ENCODE measurements around the gene ATP11C. TPM values are rescaled to one million over a fixed set of nuclear protein-coding genes. Genes with fewer than 3 reads are reported as not detected.
"Not testable (repeated sequence)": the region's sequence is repeated elsewhere in the genome, so short reads cannot be mapped to it uniquely, and the experiment has no call there.

ATP11C gene
- total RNA-seq, 2 donors from 2014 or later, result 14.4 to 17.1 TPM

DNA sequence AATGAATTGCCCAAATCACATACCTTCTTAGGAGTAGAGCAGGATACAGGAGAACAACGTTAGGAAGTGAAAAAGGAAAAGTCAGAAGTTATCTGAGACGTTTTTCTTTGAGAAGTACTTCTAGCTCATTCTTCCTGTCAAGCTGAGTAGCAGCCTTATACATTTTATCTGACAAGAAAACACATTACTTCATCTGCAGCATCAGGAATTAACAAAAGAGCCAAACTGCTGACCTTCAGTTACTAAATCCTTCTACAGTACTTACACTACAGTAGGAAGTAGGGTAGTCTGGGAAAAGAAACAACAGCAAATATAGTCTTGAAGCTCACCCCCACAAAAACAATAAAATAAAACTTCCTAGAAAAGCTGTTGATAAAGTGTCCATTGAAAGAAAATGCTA is 57.0 kb downstream of the ATP11C start:
- H3K27ac Mint-ChIP-seq, result no peak overlapping the region
- no peaks in the 10 kb centered on the region for H3K27me3 Mint-ChIP-seq
- H3K9me3 ChIP-seq (ENCODE audit: control insufficient read depth, low read length, poor library complexity, severe bottlenecking), result no peaks in the 10 kb centered on the region
- H3K36me3 Mint-ChIP-seq (ENCODE audit: low read depth), result peaks cover 2% of the 10 kb centered on the region
- ATAC-seq (no peak), DNase-seq (no peak)
- peaks cover 9% of the 10 kb centered on the region for H3K4me1 Mint-ChIP-seq
- H3K4me3 Mint-ChIP-seq, result no peak overlapping the region

DNA sequence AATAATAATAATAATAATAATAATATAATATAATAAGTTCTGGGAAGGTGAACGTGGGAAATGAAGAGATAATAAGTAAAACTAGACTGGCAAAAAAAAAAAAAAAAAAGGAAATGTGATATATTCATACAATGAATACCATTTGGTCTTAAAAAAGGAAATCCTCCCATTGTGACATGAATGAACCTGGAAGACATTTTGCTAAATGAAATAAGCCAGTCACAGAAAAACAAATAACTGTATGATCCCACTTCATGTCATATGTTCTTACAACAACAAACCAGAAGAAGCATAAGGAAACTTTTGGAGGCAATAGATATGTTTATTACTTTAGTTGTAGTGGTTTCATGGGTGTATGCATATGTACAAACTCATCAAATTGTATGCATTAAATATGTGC is 63.1 kb downstream of the ATP11C start:
- no peaks in the 10 kb centered on the region for H3K27me3 Mint-ChIP-seq
- no peak overlapping the region for H3K4me3 Mint-ChIP-seq
- ATAC-seq, result no peak
- H3K4me1 Mint-ChIP-seq, result no peaks in the 10 kb centered on the region
- DNase-seq, result no peak
- no peak overlapping the region for H3K27ac Mint-ChIP-seq
- peaks cover 5% of the 10 kb centered on the region for H3K36me3 Mint-ChIP-seq (ENCODE audit: low read depth)
- H3K9me3 ChIP-seq (ENCODE audit: control insufficient read depth, low read length, poor library complexity, severe bottlenecking), result no peaks in the 10 kb centered on the region

DNA sequence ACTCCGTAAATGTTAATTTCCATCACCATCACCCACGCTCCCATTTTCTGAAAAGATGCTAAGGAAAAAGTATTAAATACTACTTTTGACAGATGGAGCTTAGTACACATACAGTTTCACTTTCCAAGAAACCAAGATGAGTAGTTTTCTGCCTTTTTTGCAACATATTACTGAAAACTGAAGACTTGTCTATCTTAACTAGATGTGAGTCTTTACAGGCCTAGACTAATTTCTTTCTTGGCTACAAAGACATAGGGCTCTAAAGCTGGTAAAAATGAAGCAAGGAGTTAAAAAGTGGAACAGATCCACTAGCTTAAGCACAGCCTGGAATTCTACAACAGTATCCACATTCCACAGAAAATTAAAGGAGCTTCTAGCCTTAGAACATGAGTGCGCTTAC is 68.2 kb downstream of the ATP11C start:
- Mint-ChIP-seq H3K36me3 (ENCODE audit: low read depth) (peaks cover 3% of the 10 kb centered on the region), H3K4me3 (no peak overlapping the region), H3K27ac (no peak overlapping the region), H3K4me1 (peaks cover 6% of the 10 kb centered on the region), H3K27me3 (no peaks in the 10 kb centered on the region)
- no peaks in the 10 kb centered on the region for H3K9me3 ChIP-seq (ENCODE audit: control insufficient read depth, low read length, poor library complexity, severe bottlenecking)
- ATAC-seq, result no peak
- DNase-seq, result no peak

DNA sequence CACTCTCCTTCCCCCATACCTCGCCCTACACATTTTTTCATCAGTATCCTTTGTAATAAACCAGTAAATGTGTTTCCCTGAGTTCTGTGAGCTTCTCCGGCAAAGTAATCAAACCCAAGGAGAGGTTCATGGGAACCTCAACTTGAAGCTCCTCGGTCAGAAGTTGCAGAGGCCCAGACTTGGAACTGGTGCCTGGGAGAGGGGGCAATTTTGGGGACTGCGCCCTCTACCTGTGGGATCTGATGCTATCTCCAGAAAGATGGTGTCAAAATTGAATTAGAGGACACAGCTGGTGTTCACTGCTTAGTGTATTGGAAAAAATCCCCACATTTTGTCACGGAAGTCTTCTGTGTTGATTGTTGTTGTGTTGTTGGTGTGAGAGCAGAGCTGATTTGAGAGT is 70.6 kb downstream of the ATP11C start:
- ATAC-seq (no peak), DNase-seq (no peak)
- no peak overlapping the region for H3K27ac Mint-ChIP-seq
- H3K27me3 Mint-ChIP-seq, result no peaks in the 10 kb centered on the region
- H3K4me3 Mint-ChIP-seq, result no peak overlapping the region
- H3K9me3 ChIP-seq (ENCODE audit: control insufficient read depth, low read length, poor library complexity, severe bottlenecking), result no peaks in the 10 kb centered on the region
- no peaks in the 10 kb centered on the region for H3K36me3 Mint-ChIP-seq (ENCODE audit: low read depth)
- H3K4me1 Mint-ChIP-seq, result peaks cover 9% of the 10 kb centered on the region

DNA sequence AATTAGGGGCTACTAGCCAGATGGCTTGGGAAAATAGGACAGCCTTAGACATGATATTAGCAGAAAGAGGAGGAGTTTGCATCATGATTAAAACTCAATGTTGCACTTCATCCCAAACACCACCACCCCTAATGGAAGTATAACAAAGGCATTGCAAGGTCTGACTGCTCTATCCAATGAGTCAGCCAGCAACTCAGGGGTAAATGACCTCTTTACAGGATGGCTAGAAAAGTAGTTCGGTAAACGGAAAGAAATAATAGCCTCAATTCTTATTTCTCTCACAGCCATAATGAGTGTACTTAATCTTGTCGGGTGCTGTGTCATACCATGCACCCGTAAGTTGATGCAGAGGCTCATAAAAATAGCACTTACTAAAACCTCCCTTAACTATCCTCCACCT is 76.0 kb downstream of the ATP11C start:
- ATAC-seq; H3K27ac Mint-ChIP-seq; H3K9me3 ChIP-seq (ENCODE audit: control insufficient read depth, low read length, poor library complexity, severe bottlenecking); H3K36me3 Mint-ChIP-seq (ENCODE audit: low read depth); H3K4me3 Mint-ChIP-seq; H3K27me3 Mint-ChIP-seq; DNase-seq: not testable (repeated sequence)
- H3K4me1 Mint-ChIP-seq, result peaks cover 13% of the 10 kb centered on the region

DNA sequence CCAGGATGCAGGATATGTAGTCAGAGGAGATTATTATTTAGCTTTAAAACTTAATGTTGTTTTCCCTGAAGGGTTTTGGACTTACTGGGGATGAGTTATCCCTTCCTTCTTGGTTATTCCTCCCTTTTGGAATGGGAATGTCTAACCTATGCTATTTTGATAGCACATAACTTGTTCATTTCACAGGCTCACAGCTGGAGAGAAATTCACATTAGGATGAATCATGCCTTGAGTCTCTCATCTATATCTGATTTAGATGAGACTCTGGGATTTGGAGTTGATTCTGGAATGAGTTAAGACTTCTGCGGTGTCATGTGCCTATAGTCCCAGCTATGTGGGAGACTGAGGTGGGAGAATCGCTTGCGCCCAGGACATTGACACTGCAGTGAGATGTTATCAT is 81.1 kb downstream of the ATP11C start:
- H3K4me1 Mint-ChIP-seq, result peaks cover 5% of the 10 kb centered on the region
- DNase-seq, result no peak
- H3K27me3 Mint-ChIP-seq, result no peaks in the 10 kb centered on the region
- no peak overlapping the region for H3K4me3 Mint-ChIP-seq
- H3K9me3 ChIP-seq (ENCODE audit: control insufficient read depth, low read length, poor library complexity, severe bottlenecking), result no peaks in the 10 kb centered on the region
- peaks cover 2% of the 10 kb centered on the region for H3K36me3 Mint-ChIP-seq (ENCODE audit: low read depth)
- ATAC-seq, result no peak
- H3K27ac Mint-ChIP-seq, result peak overlapping the region; percentile 24

DNA sequence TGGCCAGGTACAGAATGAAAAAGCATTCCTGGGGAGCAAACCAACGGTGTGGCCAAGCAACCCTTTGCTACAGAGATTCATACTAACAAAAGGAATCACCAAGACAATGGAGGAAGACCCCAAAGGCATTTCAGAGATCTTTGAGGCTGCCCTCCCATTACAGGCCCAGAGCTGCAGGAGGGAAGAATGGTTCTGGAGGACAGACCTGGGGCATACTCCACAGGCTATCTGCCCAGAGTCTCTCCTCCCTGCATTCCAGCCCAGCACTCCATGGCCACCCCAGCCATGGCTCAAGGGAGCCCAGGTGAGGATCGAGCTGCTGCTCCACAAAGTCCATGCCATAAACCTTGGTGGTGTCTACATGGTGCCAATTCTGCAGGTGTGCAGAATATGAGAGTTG is 81.9 kb downstream of the ATP11C start:
- DNase-seq, result no peak
- no peak for ATAC-seq
- Mint-ChIP-seq H3K4me1 (peaks cover 5% of the 10 kb centered on the region), H3K4me3 (no peak overlapping the region), H3K27ac (peak overlapping the region; percentile 24), H3K27me3 (no peaks in the 10 kb centered on the region), H3K36me3 (ENCODE audit: low read depth) (peaks cover 2% of the 10 kb centered on the region)
- no peaks in the 10 kb centered on the region for H3K9me3 ChIP-seq (ENCODE audit: control insufficient read depth, low read length, poor library complexity, severe bottlenecking)

DNA sequence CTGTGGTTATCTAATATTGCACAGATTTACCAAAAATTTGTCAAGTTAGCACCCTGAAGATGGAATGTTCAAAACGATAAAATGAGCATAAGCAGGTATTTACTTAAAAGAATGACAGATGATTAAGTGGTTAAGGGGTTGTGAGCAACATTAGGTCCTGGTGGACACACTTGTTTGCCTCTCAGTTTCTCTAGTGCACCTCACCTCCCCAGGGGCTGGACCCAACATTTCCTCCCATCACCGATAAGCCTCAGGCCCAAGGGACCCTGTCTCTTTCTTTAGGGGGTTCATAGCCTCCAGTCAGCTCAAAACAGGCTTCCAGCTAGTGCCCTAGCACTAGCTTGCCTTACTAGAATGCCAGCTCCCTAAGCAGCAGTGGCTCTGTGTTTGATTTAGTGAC is 88.0 kb downstream of the ATP11C start:
- no peaks in the 10 kb centered on the region for H3K27me3 Mint-ChIP-seq
- no peak for DNase-seq
- no peak overlapping the region for H3K4me3 Mint-ChIP-seq
- no peak for ATAC-seq
- H3K36me3 Mint-ChIP-seq (ENCODE audit: low read depth), result no peaks in the 10 kb centered on the region
- no peak overlapping the region for H3K27ac Mint-ChIP-seq
- no peaks in the 10 kb centered on the region for H3K9me3 ChIP-seq (ENCODE audit: control insufficient read depth, low read length, poor library complexity, severe bottlenecking)
- H3K4me1 Mint-ChIP-seq, result peaks cover 4% of the 10 kb centered on the region

DNA sequence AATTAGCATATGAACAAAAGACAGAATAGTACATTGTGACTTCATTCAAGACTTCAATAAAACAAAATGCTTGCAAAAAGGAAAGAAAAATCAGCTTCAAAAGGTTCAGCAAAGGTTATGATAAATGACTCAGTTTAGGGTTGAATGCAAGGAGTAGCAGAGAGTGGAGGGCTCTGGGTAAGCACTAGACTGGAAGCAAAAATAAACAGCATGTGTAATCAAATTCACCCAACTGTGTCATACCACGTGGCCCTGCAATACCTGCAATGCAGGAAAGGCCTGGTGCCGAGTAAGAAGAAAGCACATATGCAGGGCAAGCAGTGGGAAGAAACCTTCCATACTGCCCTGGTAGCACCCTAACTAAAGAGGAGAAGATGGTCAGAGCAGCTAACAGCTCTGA is 88.7 kb downstream of the ATP11C start:
- Mint-ChIP-seq H3K27me3 (no peaks in the 10 kb centered on the region), H3K4me3 (no peak overlapping the region), H3K27ac (no peak overlapping the region), H3K4me1 (peaks cover 4% of the 10 kb centered on the region), H3K36me3 (ENCODE audit: low read depth) (no peaks in the 10 kb centered on the region)
- ATAC-seq, result no peak
- DNase-seq, result no peak
- H3K9me3 ChIP-seq (ENCODE audit: control insufficient read depth, low read length, poor library complexity, severe bottlenecking), result no peaks in the 10 kb centered on the region

DNA sequence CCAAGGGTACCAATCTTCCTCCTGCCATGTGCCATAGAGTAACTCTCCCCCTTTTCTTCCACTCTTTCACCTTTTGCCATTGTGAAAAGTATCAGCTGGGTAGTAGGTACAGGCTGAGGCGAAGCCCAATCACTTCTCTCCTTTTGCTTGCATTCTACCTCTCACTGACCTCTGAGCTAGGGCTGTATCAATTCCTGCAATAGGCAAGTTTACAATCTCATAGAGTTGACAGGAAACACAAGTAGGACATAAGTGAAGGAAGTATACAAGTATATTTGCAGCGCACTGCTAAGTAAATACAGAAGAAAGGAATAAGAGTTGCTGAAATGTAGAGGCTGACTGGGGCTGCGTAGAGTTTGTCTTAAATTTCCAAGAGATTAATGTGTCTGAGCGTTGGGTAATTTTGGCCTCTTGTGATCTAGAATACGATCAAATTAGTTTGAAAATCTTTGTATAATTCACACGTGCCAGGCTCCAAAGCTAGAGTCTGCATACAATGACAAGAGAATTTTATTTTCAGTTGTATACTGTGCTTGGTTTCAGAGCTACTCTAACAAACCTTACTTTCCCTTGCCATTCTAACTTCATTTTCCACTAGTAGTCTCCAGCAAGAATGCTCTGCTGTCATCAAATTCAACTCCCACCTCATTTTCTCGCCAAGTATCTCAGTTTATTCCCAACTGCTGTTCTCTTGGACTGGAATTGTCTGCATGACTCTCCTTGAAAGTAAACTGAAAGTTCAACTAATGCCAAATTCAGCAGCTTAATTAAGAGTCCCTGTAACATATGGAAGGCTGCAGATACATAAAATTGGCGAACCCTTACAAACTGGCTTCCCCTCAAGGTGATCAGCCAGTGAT is 90.3 kb downstream of the ATP11C start:
- Mint-ChIP-seq H3K4me3 (no peak overlapping the region), H3K27ac (no peak overlapping the region), H3K36me3 (ENCODE audit: low read depth) (peaks cover 2% of the 10 kb centered on the region), H3K27me3 (no peaks in the 10 kb centered on the region), H3K4me1 (peaks cover 4% of the 10 kb centered on the region)
- no peak for ATAC-seq
- DNase-seq, result no peak
- H3K9me3 ChIP-seq (ENCODE audit: control insufficient read depth, low read length, poor library complexity, severe bottlenecking), result no peaks in the 10 kb centered on the region

DNA sequence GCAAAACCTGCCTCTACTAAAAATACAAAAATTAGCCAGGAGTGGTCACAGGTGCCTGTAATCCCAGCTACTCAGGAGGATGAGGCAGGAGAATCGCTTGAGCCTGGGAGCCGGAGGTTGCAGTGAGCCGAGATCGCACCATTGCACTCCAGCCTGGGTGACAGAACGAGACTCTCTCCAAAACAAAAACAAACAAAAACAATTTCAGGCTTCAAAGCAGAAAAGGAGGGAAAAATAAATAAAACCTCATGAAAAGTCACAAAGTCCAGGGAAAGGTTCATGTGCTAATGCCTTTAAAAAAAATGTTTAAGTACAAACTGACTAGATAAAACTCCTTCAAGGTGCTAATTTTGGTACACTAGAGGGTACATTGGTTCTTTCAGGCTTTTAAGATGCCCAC is 96.5 kb downstream of the ATP11C start:
- H3K4me3 Mint-ChIP-seq; ATAC-seq; H3K36me3 Mint-ChIP-seq (ENCODE audit: low read depth); H3K9me3 ChIP-seq (ENCODE audit: control insufficient read depth, low read length, poor library complexity, severe bottlenecking); H3K4me1 Mint-ChIP-seq; H3K27me3 Mint-ChIP-seq; DNase-seq; H3K27ac Mint-ChIP-seq: not testable (repeated sequence)

DNA sequence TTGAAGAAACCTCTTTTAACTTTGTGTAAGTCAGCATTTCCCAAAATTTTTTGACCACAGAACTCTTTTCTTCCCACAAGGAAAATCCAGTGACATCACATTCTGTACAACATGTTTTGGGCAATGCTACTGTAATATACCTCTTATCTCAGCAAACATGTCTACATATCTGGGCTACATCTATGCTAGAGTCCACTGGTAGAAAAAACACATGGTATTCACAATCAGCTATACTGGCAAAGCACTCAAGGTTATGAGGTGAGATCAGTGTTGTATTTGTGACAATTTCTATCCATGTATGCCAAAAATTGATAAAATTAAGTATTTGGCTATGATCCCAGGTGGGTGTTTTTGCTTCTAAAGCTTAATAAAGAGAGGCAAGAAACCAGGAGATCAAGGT is 98.0 kb downstream of the ATP11C start:
- no peaks in the 10 kb centered on the region for H3K27me3 Mint-ChIP-seq
- no peak overlapping the region for H3K27ac Mint-ChIP-seq
- DNase-seq (no peak), ATAC-seq (no peak)
- H3K4me3 Mint-ChIP-seq, result no peak overlapping the region
- peaks cover 2% of the 10 kb centered on the region for H3K36me3 Mint-ChIP-seq (ENCODE audit: low read depth)
- H3K4me1 Mint-ChIP-seq, result peaks cover 6% of the 10 kb centered on the region
- H3K9me3 ChIP-seq (ENCODE audit: control insufficient read depth, low read length, poor library complexity, severe bottlenecking), result no peaks in the 10 kb centered on the region

DNA sequence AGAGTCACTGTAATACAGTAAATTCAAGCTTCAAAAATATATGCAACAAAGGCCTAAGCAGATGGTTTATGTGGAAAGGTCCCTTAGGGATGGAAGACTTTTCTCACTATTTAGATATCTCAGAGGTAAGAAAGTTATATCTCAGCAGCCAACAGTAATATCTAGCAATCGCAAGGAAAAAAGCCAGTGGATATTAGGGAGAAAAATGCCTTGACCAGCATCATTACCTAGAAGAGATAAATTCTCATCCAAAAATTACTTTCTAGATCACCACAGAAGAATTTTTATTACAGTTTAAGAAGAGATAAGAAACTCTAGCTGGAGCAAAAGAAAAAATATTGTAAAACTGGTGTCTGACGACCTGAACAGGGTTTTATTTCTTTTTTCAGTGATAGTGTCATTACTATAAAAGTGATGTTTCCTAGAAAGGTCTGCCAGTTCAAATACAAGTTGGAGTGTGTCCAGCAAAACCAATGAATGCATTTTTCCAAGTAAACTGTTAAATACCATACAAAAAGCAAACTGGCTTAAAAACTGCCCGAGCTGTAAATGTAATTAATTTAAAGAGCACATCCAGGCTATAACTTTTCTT is 100.0 kb downstream of the ATP11C start:
- ATAC-seq (no peak), DNase-seq (no peak)
- no peaks in the 10 kb centered on the region for H3K27me3 Mint-ChIP-seq
- H3K27ac Mint-ChIP-seq, result no peak overlapping the region
- H3K4me3 Mint-ChIP-seq, result no peak overlapping the region
- no peaks in the 10 kb centered on the region for H3K9me3 ChIP-seq (ENCODE audit: control insufficient read depth, low read length, poor library complexity, severe bottlenecking)
- peaks cover 2% of the 10 kb centered on the region for H3K36me3 Mint-ChIP-seq (ENCODE audit: low read depth)
- H3K4me1 Mint-ChIP-seq, result peaks cover 6% of the 10 kb centered on the region
